ENCODE measurements around the gene HDHD5. TPM values are rescaled to one million over a fixed set of nuclear protein-coding genes. Genes with fewer than 3 reads are reported as not detected.
A peak's percentile ranks its signal among the peaks of the same experiment; 100 is the strongest.

Gene HDHD5
- total RNA-seq, 2 donors from 2014 or later: 39.4 to 53.0 TPM

DNA sequence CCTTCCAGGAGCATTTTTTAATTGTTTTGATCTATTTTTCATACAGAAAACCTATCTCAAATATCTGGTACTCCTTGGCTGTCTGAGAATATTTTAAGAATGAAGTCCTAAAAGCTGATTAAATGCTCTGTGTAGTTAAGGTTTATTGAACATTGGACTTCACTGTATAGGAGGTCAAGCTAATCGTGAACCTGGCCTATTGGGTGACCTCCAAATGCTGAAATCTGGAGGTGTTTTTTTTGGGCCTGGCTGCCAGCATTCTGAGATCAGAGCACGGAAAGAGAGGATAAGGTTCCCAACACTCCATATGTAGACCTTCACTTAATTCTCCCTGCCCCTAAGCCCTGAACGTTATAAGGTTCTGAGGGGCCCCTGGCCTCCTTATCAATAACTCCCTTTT lies 66.0 kb downstream of the HDHD5 start:
- H3K9me3 Mint-ChIP-seq: no peaks in the 10 kb centered on the region
- no peaks in the 10 kb centered on the region for H3K4me1 ChIP-seq (ENCODE audit: control insufficient read depth, insufficient read depth, low read length)
- peak; percentile 3 for DNase-seq
- no peaks in the 10 kb centered on the region for H3K9me3 ChIP-seq (ENCODE audit: control insufficient read depth, low read length)
- H3K36me3 Mint-ChIP-seq (ENCODE audit: low read depth): peaks cover 5% of the 10 kb centered on the region
- no peak overlapping the region for H3K27ac Mint-ChIP-seq
- peaks cover 20% of the 10 kb centered on the region for H3K4me1 Mint-ChIP-seq
- H3K27me3 ChIP-seq (ENCODE audit: control insufficient read depth, insufficient read depth, low read length, poor library complexity, severe bottlenecking): no peaks in the 10 kb centered on the region
- peaks cover 24% of the 10 kb centered on the region for H3K36me3 ChIP-seq (ENCODE audit: control insufficient read depth, insufficient read depth, low read length)
- TF ChIP-seq, protein P1, sequence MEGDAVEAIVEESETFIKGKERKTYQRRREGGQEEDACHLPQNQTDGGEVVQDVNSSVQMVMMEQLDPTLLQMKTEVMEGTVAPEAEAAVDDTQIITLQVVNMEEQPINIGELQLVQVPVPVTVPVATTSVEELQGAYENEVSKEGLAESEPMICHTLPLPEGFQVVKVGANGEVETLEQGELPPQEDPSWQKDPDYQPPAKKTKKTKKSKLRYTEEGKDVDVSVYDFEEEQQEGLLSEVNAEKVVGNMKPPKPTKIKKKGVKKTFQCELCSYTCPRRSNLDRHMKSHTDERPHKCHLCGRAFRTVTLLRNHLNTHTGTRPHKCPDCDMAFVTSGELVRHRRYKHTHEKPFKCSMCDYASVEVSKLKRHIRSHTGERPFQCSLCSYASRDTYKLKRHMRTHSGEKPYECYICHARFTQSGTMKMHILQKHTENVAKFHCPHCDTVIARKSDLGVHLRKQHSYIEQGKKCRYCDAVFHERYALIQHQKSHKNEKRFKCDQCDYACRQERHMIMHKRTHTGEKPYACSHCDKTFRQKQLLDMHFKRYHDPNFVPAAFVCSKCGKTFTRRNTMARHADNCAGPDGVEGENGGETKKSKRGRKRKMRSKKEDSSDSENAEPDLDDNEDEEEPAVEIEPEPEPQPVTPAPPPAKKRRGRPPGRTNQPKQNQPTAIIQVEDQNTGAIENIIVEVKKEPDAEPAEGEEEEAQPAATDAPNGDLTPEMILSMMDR (conservative IDR thresholded peaks at IDR 0.05): no peak
- H3K27ac ChIP-seq (ENCODE audit: low read depth, low read length): no peak overlapping the region
- no peak overlapping the region for H3K4me3 Mint-ChIP-seq
- WGBS, 2 experiments (ENCODE audit: insufficient coverage in 1 of 2, insufficient read length in 1 of 2): 91 to 100% methylated on average over 2 to 3 of the region's 3 CpGs
- H3K9ac ChIP-seq (ENCODE audit: extremely low read depth, low read length, poor library complexity, severe bottlenecking): no peak overlapping the region
- no peaks in the 10 kb centered on the region for H3K27me3 Mint-ChIP-seq (ENCODE audit: insufficient read depth)
- no peak overlapping the region for H3K4me3 ChIP-seq (ENCODE audit: low read length)

DNA sequence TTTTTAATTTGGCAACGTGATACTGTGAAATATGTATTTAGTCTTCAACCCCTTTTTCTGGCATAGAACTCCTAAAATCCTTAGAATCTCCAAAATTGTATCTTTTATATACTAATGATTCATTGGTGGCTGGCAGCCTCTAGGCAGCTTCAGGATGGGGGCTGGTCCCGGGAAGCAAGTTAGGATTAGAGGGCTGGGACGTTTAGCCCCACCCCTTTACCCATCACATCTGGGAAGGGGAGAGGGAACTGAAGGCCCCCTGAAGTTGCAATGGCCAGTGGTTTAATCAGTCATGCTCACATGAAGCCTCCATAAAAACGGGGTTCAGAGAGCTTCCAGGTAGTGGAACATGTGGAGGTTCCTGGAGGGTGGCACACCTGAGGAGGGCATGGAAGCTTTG lies 67.2 kb downstream of the HDHD5 start:
- H3K4me1 Mint-ChIP-seq: peaks cover 20% of the 10 kb centered on the region
- H3K36me3 Mint-ChIP-seq (ENCODE audit: low read depth): peaks cover under 1% of the 10 kb centered on the region
- no peak overlapping the region for H3K27ac ChIP-seq (ENCODE audit: low read depth, low read length)
- 32 to 71% methylated on average over 2 to 4 of the region's 4 CpGs for WGBS, 2 experiments (ENCODE audit: insufficient coverage in 1 of 2, insufficient read length in 1 of 2)
- H3K27me3 ChIP-seq (ENCODE audit: control insufficient read depth, insufficient read depth, low read length, poor library complexity, severe bottlenecking): no peaks in the 10 kb centered on the region
- H3K4me1 ChIP-seq (ENCODE audit: control insufficient read depth, insufficient read depth, low read length): peaks cover 3% of the 10 kb centered on the region
- TF ChIP-seq, protein P1 (conservative IDR thresholded peaks at IDR 0.05): no peak
- H3K27ac Mint-ChIP-seq: no peak overlapping the region
- H3K9me3 ChIP-seq (ENCODE audit: control insufficient read depth, low read length): no peaks in the 10 kb centered on the region
- H3K4me3 ChIP-seq (ENCODE audit: low read length): no peak overlapping the region
- H3K27me3 Mint-ChIP-seq (ENCODE audit: insufficient read depth): peaks cover 2% of the 10 kb centered on the region
- H3K4me3 Mint-ChIP-seq: no peak overlapping the region
- peak; percentile 56 for DNase-seq
- no peak overlapping the region for H3K9ac ChIP-seq (ENCODE audit: extremely low read depth, low read length, poor library complexity, severe bottlenecking)
- peaks cover 20% of the 10 kb centered on the region for H3K36me3 ChIP-seq (ENCODE audit: control insufficient read depth, insufficient read depth, low read length)
- no peaks in the 10 kb centered on the region for H3K9me3 Mint-ChIP-seq

DNA sequence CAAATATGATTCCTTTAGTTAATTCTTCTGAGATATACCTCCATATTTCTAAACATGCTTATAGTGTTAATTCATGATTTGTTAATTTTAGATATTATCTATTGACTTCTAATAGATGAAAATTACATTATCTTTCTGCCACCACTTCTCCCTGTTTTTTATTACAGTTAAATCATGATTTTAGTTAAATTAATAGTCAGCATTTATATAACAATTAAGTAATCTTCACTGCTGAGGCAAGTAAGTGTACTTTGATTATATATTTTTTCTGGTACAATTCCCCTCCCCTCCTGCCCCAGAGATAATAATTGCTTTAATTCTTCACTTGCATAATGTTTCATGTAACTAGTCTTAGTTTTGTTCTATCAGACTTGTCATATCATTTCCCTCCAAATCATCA lies 68.5 kb downstream of the HDHD5 start:
- Histone ChIP-seq H3K4me1 (ENCODE audit: control insufficient read depth, insufficient read depth, low read length) (peaks cover 3% of the 10 kb centered on the region), H3K27me3 (ENCODE audit: control insufficient read depth, insufficient read depth, low read length, poor library complexity, severe bottlenecking) (no peaks in the 10 kb centered on the region), H3K27ac (ENCODE audit: low read depth, low read length) (no peak overlapping the region), H3K36me3 (ENCODE audit: control insufficient read depth, insufficient read depth, low read length) (peaks cover 19% of the 10 kb centered on the region), H3K9ac (ENCODE audit: extremely low read depth, low read length, poor library complexity, severe bottlenecking) (no peak overlapping the region), H3K9me3 (ENCODE audit: control insufficient read depth, low read length) (no peaks in the 10 kb centered on the region), H3K4me3 (ENCODE audit: low read length) (no peak overlapping the region)
- no peak for DNase-seq
- Mint-ChIP-seq H3K36me3 (ENCODE audit: low read depth) (no peaks in the 10 kb centered on the region), H3K4me3 (no peak overlapping the region), H3K27ac (no peak overlapping the region), H3K9me3 (no peaks in the 10 kb centered on the region), H3K27me3 (ENCODE audit: insufficient read depth) (peaks cover 15% of the 10 kb centered on the region), H3K4me1 (peaks cover 24% of the 10 kb centered on the region)
- TF ChIP-seq, protein P1 (conservative IDR thresholded peaks at IDR 0.05): no peak

Other genes with a start within 250 kb of the HDHD5 start
- under 1 TPM in 1 of 2 donors, not detected in 1; 0.22 TPM for gene GAB4, start 151.1 kb downstream of the HDHD5 start, total RNA-seq
- 10 to 100 TPM; 14.8 to 16.0 TPM for gene IL17RA, start 74.3 kb downstream of the HDHD5 start, total RNA-seq
- 10 to 100 TPM in 1 of 2 donors, 1 to 10 TPM in 1; 8.9 to 10.9 TPM for gene TMEM121B, start 37.9 kb downstream of the HDHD5 start, total RNA-seq
- 10 to 100 TPM; 57.6 to 86.8 TPM for gene ADA2, start 60.2 kb upstream of the HDHD5 start, total RNA-seq
- 100 to 1,000 TPM in 1 of 2 donors, 10 to 100 TPM in 1; 98.9 to 105 TPM for gene CECR2, start 210.2 kb upstream of the HDHD5 start, total RNA-seq

Measured in endodermal cell (in vitro differentiated cells).